GM18511 (cell line): ENCODE data around the gene TEDC1.

Experiments used
- ATAC-seq: cut with Tn5 transposase; IDR thresholded peaks from one replicate; pipeline ENCODE4 v1.9.1; 2021; ENCODE audit warnings: mild to moderate bottlenecking, moderate library complexity; ENCODE audit not compliant: unreplicated experiment

The TEDC1 gene

GRCh38 chr14:105490572-105491365 lies at the start of gene TEDC1:
Gene TEDC1 (plus strand): TSS chr14:105491246. CDS start chr14:105491376, 130 bp downstream.
- ATAC-seq: peak; percentile 75

DNA sequence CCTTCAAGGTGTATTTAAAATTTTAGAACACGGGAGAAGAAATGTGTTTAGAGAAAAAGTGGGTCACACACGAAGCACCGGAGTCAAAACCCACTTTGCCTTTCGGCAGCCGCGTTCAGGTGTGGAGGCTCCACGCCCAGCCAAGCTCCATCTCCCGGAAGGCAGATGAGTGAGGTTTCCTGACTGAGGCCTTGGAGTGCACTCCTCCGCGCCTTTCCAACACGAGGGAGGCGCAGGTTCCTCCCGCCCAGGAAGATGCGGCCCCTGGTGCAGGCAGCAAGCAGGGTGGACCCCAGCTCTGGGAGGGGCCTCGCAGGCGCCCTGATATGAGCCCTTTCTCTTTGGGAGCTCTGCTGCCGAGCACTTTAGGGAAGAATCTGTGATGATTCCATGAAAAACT lies 48.9 kb upstream of the TEDC1 start:
- ATAC-seq: no peak

GRCh38 chr14:105442834-105443233 lies 48.2 kb upstream of the TEDC1 start:
- no peak for ATAC-seq

GRCh38 chr14:105444859-105445258 lies 46.2 kb upstream of the TEDC1 start:
- no peak for ATAC-seq

DNA sequence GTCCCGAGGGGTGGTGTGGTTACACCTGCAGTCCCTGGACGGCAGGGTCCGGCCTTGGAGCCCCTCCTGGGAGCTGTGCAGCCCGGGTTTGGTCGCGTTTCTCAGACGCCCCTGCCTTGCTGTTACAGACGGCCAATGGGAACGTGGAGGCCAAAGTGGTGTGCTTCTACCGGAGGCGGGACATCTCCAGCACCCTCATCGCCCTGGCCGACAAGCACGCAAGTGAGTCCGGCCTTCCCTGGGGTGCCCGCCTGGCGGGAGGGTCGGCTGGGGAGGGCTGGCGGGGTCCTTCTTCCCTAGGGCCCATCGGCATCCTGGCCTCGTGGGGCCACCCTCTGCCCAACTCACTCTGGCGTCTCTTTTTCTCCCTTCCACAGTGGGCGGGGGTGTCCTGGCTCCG lies 45.8 kb upstream of the TEDC1 start:
- no peak for ATAC-seq

GRCh38 chr14:105445901-105446845 lies 44.9 kb upstream of the TEDC1 start:
- no peak for ATAC-seq

- no peak for ATAC-seq
Observed at GRCh38 chr14:105446971-105447370, 44.1 kb upstream of the TEDC1 start.

- ATAC-seq: no peak
Observed at GRCh38 chr14:105447651-105448640, 43.1 kb upstream of the TEDC1 start.

- no peak for ATAC-seq
Observed at GRCh38 chr14:105448706-105449111, 42.3 kb upstream of the TEDC1 start.

GRCh38 chr14:105449276-105450122 lies 41.5 kb upstream of the TEDC1 start:
- ATAC-seq: no peak

DNA sequence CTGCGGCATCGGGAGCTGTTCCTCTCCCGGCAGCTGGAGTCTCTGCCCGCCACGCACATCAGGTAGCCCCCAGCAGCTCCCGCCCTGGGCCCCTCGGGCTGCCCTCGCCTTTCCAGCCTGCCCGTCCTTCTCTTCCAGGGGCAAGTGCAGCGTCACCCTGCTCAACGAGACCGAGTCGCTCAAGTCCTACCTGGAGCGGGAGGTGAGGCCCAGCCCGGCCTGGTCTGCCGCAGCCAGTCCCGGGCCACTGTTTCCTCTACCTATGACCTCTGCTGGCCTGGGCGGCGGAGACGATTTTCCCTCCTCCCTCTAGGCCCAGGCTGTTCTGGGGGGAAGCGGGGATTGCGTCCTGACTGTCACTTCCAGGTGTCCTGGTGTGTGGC lies 40.9 kb upstream of the TEDC1 start:
- ATAC-seq: no peak

DNA sequence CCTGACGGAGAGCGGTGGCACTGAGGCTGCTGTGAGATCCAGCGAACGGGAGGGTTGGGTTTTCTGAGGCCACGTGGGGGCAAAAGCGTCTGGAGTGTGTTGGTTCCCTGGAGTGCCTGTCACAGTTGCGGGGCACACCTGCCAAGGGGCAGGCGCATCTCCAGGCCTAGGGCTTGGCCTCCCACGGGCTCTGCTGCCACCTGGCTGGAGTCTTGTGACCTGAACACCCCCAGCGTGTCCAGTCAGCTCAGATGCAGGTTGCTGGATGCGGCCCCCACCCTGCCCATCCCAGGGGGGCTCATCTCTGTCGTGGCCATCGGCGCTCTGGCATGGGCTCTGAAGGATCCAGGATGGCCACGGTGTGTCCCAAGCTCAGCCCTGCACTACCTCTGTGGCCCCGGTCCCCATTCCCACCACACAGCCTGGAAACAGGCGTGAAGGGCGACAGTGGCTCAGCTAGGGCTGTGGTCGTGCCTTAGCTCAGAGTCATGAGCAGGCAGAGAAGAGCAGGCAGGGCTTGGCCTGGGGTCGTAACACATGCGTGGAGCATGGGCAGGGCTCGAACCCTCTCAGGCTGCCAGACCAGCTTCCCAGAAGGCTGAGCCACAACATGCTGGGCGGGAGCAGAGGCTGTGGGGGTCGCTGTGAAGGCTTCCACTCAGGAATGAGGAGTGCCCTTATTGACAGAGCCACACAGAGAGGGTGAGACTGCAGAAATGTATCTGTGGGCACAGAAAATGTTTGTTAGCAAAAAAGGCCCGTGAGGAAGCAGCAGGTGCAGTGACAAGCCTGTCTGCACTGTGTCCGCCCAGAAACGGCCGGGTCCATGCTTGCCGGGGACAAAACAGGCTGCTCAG lies 40.0 kb upstream of the TEDC1 start:
- ATAC-seq: no peak

DNA sequence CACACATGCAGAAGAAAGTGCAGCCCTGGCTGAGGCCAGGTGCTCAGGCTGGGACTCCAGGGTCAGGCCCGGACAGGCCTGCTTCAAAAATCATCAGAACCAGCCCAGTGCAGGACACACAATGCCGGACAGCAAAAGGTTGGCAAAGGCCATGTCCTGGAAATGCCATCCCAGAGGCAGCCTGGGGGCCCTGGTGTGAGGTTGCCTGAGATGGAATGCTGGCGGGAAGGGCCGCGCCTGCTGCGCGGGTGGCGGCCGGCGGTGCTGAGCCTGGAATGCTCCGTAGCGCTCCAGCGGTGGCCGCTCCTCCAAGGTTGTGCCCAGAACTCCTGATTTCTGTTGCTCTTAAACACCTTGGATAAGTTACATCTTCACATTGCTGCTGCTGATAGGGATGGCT lies 38.1 kb upstream of the TEDC1 start:
- no peak for ATAC-seq

- ATAC-seq: no peak
Observed at GRCh38 chr14:105453847-105454246, 37.2 kb upstream of the TEDC1 start.

DNA sequence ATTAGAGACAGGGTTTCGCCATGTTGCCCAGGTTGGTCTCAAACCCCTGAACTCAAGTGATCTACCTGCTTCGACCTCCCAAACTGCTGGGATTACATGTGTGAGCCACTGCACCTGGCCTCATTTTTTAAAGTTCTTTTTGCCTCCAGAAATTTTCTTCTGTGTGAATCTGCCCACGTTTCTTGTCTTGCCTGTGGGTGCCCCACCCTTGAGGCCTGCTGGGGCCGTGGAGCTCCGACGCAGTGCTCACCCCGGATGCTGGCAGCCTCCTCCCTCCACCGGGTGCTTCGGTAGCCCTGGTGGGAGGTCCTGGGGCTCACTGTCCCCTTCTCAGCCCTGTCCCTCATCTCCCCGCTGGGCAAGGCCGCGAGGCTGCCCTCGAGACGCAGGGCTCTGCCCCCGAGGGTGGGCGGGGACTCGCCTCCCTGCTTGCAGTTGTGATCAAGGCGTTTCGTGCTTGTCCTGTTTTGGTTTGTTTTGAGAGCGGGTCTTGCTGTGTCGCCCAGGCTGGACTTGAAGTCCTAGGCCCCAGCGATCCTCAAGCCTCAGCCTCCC lies 35.9 kb upstream of the TEDC1 start:
- ATAC-seq: no peak

GRCh38 chr14:105455766-105456660 lies 35.0 kb upstream of the TEDC1 start:
- no peak for ATAC-seq
